ENCODE results near the gene ATP8B1. TPM values are rescaled to one million over a fixed set of nuclear protein-coding genes. Genes with fewer than 3 reads are reported as not detected.
A peak's percentile ranks its signal among the peaks of the same experiment; 100 is the strongest.

The ATP8B1 gene
- total and polyA plus RNA-seq, 3 donors from 2014 or later, result 1.6 to 3.0 (median 1.7) TPM

GRCh38 chr18:57780706-57781347, 22.3 kb downstream of the ATP8B1 start:
- peak overlapping the region; percentile 25 to 50 for H3K27ac ChIP-seq
- WGBS, 2 donors, result 44 to 51% methylated on average over 6 of the region's 6 CpGs
- peaks cover 3% of the 10 kb centered on the region for H3K4me1 ChIP-seq
- H3K4me3 ChIP-seq, result no peak overlapping the region
- H3K27me3 ChIP-seq, result no peaks in the 10 kb centered on the region
- TF ChIP-seq CTCF (IDR thresholded peaks at IDR 0.05) (no peak), POLR2A (IDR thresholded peaks at IDR 0.05) (no peak)
- H3K9me3 ChIP-seq, result no peaks in the 10 kb centered on the region
- no peak for DNase-seq
- intact Hi-C loops (cut with DNase I; ENCODE audit: low total_unique reads), result no loop called here
- no peaks in the 10 kb centered on the region for H3K36me3 ChIP-seq (ENCODE audit: low read depth, missing control alignments)

- Histone ChIP-seq H3K27me3 (no peaks in the 10 kb centered on the region), H3K4me1 (peaks cover 3% of the 10 kb centered on the region), H3K36me3 (ENCODE audit: low read depth, missing control alignments) (no peaks in the 10 kb centered on the region), H3K27ac (peak overlapping the region; percentile 25 to 50), H3K4me3 (no peak overlapping the region), H3K9me3 (no peaks in the 10 kb centered on the region)
- TF ChIP-seq POLR2A (IDR thresholded peaks at IDR 0.05) (no peak), CTCF (IDR thresholded peaks at IDR 0.05) (no peak)
- 35 to 45% methylated on average over 2 of the region's 2 CpGs for WGBS, 2 donors
- no peak for DNase-seq
- intact Hi-C loops (cut with DNase I; ENCODE audit: low total_unique reads), result no loop called here
Observed at GRCh38 chr18:57780318-57780705, 22.8 kb downstream of the ATP8B1 start.

GRCh38 chr18:57776767-57777166, 26.3 kb downstream of the ATP8B1 start:
- DNase-seq, result no peak

GRCh38 chr18:57776354-57776753, 26.8 kb downstream of the ATP8B1 start:
- no peak overlapping the region for H3K27ac ChIP-seq
- intact Hi-C loops (cut with DNase I; ENCODE audit: low total_unique reads), result no loop called here
- DNase-seq, result no peak
- TF ChIP-seq CTCF (IDR thresholded peaks at IDR 0.05) (no peak), POLR2A (IDR thresholded peaks at IDR 0.05) (no peak)
- H3K27me3 ChIP-seq, result no peaks in the 10 kb centered on the region
- no peaks in the 10 kb centered on the region for H3K36me3 ChIP-seq (ENCODE audit: low read depth, missing control alignments)
- WGBS, 2 donors, result 67 to 77% methylated on average over 3 of the region's 3 CpGs
- no peak overlapping the region for H3K4me3 ChIP-seq
- H3K9me3 ChIP-seq, result no peaks in the 10 kb centered on the region
- peaks cover 3% of the 10 kb centered on the region for H3K4me1 ChIP-seq

More at GRCh38 chr18:57776767-57777166, 26.3 kb downstream of the ATP8B1 start:
- WGBS, 2 donors, result 37 to 52% methylated on average over 4 of the region's 4 CpGs
- intact Hi-C loops (cut with DNase I; ENCODE audit: low total_unique reads), result no loop called here
- H3K27ac ChIP-seq, result no peak overlapping the region
- peaks cover 3% of the 10 kb centered on the region for H3K4me1 ChIP-seq
- no peak for TF ChIP-seq POLR2A (IDR thresholded peaks at IDR 0.05)
- TF ChIP-seq CTCF (IDR thresholded peaks at IDR 0.05), result no peak
- H3K4me3 ChIP-seq, result no peak overlapping the region
- no peaks in the 10 kb centered on the region for H3K27me3 ChIP-seq
- no peaks in the 10 kb centered on the region for H3K36me3 ChIP-seq (ENCODE audit: low read depth, missing control alignments)
- H3K9me3 ChIP-seq, result no peaks in the 10 kb centered on the region

GRCh38 chr18:57775937-57776336, 27.2 kb downstream of the ATP8B1 start:
- TF ChIP-seq POLR2A (IDR thresholded peaks at IDR 0.05) (no peak), CTCF (IDR thresholded peaks at IDR 0.05) (no peak)
- no peaks in the 10 kb centered on the region for H3K36me3 ChIP-seq (ENCODE audit: low read depth, missing control alignments)
- DNase-seq, result no peak
- intact Hi-C loops (cut with DNase I; ENCODE audit: low total_unique reads), result no loop called here
- H3K4me3 ChIP-seq, result no peak overlapping the region
- peaks cover 3% of the 10 kb centered on the region for H3K4me1 ChIP-seq
- H3K27me3 ChIP-seq, result no peaks in the 10 kb centered on the region
- H3K9me3 ChIP-seq, result no peaks in the 10 kb centered on the region
- 73 to 92% methylated on average over 3 of the region's 3 CpGs for WGBS, 2 donors
- H3K27ac ChIP-seq, result no peak overlapping the region

Data from testis (tissue), 3 donors.